C4-2B (cell line): ENCODE results near the gene CIAO1.
A peak's percentile ranks its signal among the peaks of the same experiment; 100 is the strongest.
"Not testable (repeated sequence)": the region's sequence is repeated elsewhere in the genome, so short reads cannot be mapped to it uniquely, and the experiment has no call there.

Experiments used
- H3K27ac ChIP-seq: fragments of 450-650 bp; 2 replicates; pipeline ENCODE4 v1.5.1; 2017
- ZFX ChIP-seq: fragments of 450-650 bp; IDR thresholded peaks from 2 replicates; pipeline ENCODE4 v1.6.1; 2017
- TF ChIP-seq, protein P1 (sequence below): fragments of 450-650 bp; conservative IDR thresholded peaks from 2 replicates; pipeline ENCODE4 v1.5.1; 2017; ENCODE audit warnings: mild to moderate bottlenecking

The CIAO1 gene

GRCh38 chr2:96265840-96266679 is at the start of gene CIAO1, which contains the start of gene TMEM127:
CIAO1 (plus strand) TSS chr2:96266225; CDS start chr2:96266351, 126 bp downstream.
TMEM127 (minus strand) TSS chr2:96265997; CDS start chr2:96265381, 616 bp downstream.
- H3K27ac ChIP-seq = peak within 1 kb of the TSS; percentile 91
- TF ChIP-seq ZFX = peak; percentile 88
- TF ChIP-seq, protein P1, sequence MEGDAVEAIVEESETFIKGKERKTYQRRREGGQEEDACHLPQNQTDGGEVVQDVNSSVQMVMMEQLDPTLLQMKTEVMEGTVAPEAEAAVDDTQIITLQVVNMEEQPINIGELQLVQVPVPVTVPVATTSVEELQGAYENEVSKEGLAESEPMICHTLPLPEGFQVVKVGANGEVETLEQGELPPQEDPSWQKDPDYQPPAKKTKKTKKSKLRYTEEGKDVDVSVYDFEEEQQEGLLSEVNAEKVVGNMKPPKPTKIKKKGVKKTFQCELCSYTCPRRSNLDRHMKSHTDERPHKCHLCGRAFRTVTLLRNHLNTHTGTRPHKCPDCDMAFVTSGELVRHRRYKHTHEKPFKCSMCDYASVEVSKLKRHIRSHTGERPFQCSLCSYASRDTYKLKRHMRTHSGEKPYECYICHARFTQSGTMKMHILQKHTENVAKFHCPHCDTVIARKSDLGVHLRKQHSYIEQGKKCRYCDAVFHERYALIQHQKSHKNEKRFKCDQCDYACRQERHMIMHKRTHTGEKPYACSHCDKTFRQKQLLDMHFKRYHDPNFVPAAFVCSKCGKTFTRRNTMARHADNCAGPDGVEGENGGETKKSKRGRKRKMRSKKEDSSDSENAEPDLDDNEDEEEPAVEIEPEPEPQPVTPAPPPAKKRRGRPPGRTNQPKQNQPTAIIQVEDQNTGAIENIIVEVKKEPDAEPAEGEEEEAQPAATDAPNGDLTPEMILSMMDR = no peak

GRCh38 chr2:96218508-96219131 is 47.4 kb upstream of the CIAO1 start:
- no peak for TF ChIP-seq ZFX

GRCh38 chr2:96219959-96220358 is 46.1 kb upstream of the CIAO1 start:
- H3K27ac ChIP-seq = not testable (repeated sequence)

More at GRCh38 chr2:96218508-96219131, 47.4 kb upstream of the CIAO1 start:
- H3K27ac ChIP-seq = no peak overlapping the region

GRCh38 chr2:96221106-96221505 is 44.9 kb upstream of the CIAO1 start:
- H3K27ac ChIP-seq = not testable (repeated sequence)

DNA sequence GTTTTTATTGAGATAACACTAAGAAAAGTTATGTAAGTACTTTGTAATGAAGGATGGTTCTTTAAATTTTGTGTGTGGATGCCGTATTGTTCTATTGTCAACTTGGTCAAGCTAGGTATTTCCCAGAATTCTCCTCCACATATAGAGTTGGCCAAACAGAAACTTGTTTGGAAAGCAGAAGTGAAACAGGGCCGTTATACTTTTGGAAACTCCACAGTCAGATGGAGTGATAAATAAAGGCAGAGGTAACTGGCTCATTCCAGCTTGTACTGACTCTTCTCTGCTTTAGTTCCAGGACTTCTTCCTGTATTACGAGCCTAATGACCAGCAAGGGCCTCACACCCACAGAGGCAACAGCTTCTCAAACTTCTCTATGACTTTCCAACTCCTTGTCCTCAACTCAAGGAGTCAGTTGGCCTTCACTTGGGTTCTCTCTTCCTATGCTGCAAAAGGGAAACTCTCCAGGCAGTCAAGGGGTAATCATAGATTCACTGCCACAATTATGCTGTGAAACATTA is 41.0 kb upstream of the CIAO1 start:
- TF ChIP-seq, protein P1 = no peak
- no peak overlapping the region for H3K27ac ChIP-seq

- no peak overlapping the region for H3K27ac ChIP-seq
- TF ChIP-seq ZFX = no peak
- TF ChIP-seq, protein P1 = no peak
Observed at GRCh38 chr2:96231316-96231715, 34.7 kb upstream of the CIAO1 start.

GRCh38 chr2:96233436-96233835 is 32.6 kb upstream of the CIAO1 start:
- TF ChIP-seq, protein P1 = no peak
- no peak for TF ChIP-seq ZFX
- no peak overlapping the region for H3K27ac ChIP-seq

DNA sequence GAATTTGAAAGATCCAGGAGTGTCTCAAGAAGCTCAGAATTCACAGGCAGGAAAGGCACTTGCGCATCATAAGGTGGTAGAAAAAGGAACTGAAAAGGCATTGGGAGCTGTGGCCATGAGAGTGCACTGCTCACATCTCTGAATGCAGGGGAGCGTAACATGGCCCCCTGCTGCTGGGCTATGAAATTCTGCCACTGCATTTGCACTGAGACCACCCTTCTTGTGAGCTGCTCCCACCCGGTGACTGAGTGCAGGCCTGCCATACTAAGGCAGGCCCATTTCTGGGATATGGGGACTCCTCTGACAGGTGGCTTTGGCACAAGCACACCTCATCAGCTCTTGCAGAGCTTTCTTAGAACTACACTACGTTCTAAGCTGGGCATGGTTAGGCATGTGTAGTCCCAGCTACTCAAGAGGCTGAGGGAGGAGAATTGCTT is 32.1 kb upstream of the CIAO1 start:
- TF ChIP-seq, protein P1 = no peak
- TF ChIP-seq ZFX = no peak
- no peak overlapping the region for H3K27ac ChIP-seq

DNA sequence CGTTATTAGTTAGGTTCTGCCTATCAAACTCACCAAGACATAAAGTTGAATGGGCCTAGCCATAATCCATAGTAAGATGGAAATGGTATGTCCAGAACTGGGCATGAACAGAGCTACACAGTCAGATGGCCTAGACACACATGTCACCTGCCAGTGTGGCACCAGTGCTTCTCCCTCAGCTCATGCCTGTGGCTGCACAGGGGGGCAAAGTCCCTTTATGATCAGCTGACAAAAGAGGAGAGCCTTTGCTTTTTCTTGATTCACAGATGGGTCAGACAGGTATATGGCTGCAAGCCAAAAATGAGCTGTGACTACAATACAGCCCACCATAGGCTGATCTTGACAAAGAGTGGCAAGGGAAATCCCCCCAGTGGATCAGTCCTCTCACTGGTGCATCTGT is 29.1 kb upstream of the CIAO1 start:
- H3K27ac ChIP-seq = no peak overlapping the region
- no peak for TF ChIP-seq ZFX
- TF ChIP-seq, protein P1 = no peak
